DND-41 (cell line): Measurements from ENCODE around the gene THUMPD3.

Experiments used
- ATAC-seq: fragments of 200-7000 bp; cut with Tn5 transposase; 3 replicates; pipeline ENCODE4 v1.9.1; 2021; ENCODE audit warnings: low read depth; ENCODE audit not compliant: insufficient read depth
- DNase-seq: peaks from one replicate; pipeline ENCODE4 v3.0.0-alpha.2; 2020
- H2AFZ ChIP-seq: 2 replicates; pipeline ENCODE4 v1.6.0; 2012; ENCODE audit warnings: low read depth, low read length
- H3K27ac ChIP-seq: 2 replicates; pipeline ENCODE4 v1.5.1; 2012; ENCODE audit warnings: low read length, inconsistent platforms
- H3K27me3 ChIP-seq: fragments of 200-600 bp; sonication (generic); 2 replicates; pipeline ENCODE4 v1.6.0; 2012; ENCODE audit warnings: low read length, mild to moderate bottlenecking, inconsistent platforms; ENCODE audit not compliant: insufficient read depth, poor library complexity
- H3K36me3 ChIP-seq: 2 replicates; pipeline ENCODE4 v1.5.1; 2012; ENCODE audit warnings: low read length, inconsistent platforms; ENCODE audit not compliant: insufficient read depth
- H3K4me1 ChIP-seq: 2 replicates; pipeline ENCODE4 v1.5.1; 2012; ENCODE audit warnings: mild to moderate bottlenecking, low read length; ENCODE audit not compliant: insufficient read depth
- H3K4me2 ChIP-seq: 2 replicates; pipeline ENCODE4 v1.6.0; 2012; ENCODE audit warnings: mild to moderate bottlenecking, moderate library complexity, low read length, inconsistent platforms; ENCODE audit not compliant: insufficient read depth
- H3K4me3 ChIP-seq, 2 experiments: fragments of 200-600 bp in 1 of 2; shearing (Covaris generic) in 1 of 2; 2 replicates each; pipeline ENCODE4 v1.5.1; 2012 to 2016; ENCODE audit warnings: inconsistent platforms in 2 of 2, low read length in 2 of 2, mild to moderate bottlenecking in 2 of 2, low read depth in 1 of 2, moderate library complexity in 1 of 2
- H3K79me2 ChIP-seq: 2 replicates; pipeline ENCODE4 v1.6.0; 2012; ENCODE audit warnings: low read length, inconsistent platforms; ENCODE audit not compliant: insufficient read depth
- H3K9ac ChIP-seq: 2 replicates; pipeline ENCODE4 v1.6.0; 2012; ENCODE audit warnings: low read depth, mild to moderate bottlenecking, inconsistent platforms, low read length, moderate library complexity
- H3K9me3 ChIP-seq: 2 replicates; pipeline ENCODE4 v1.5.1; 2012; ENCODE audit warnings: low read length, moderate library complexity, mild to moderate bottlenecking, inconsistent platforms; ENCODE audit not compliant: insufficient read depth, severe bottlenecking
- H4K20me1 ChIP-seq: 2 replicates; pipeline ENCODE4 v1.6.0; 2012; ENCODE audit warnings: low read length; ENCODE audit not compliant: insufficient read depth
- CTCF ChIP-seq: IDR thresholded peaks from 2 replicates; pipeline ENCODE4 v1.5.1; 2012; ENCODE audit warnings: borderline replicate concordance, low read length, moderate library complexity, mild to moderate bottlenecking; ENCODE audit not compliant: poor library complexity, severe bottlenecking; ENCODE audit errors: extremely low read depth
- EZH2 ChIP-seq: IDR thresholded peaks from 3 replicates; pipeline ENCODE4 v1.6.1; 2012; ENCODE audit warnings: borderline replicate concordance, low read depth, mild to moderate bottlenecking, moderate library complexity, low read length, inconsistent platforms; ENCODE audit not compliant: severe bottlenecking

Gene THUMPD3

GRCh38 chr3:9390265-9390888 is 27.5 kb downstream of the THUMPD3 start:
- ATAC-seq = no peak
- H3K79me2 ChIP-seq = peaks cover 76% of the 10 kb centered on the region

DNA sequence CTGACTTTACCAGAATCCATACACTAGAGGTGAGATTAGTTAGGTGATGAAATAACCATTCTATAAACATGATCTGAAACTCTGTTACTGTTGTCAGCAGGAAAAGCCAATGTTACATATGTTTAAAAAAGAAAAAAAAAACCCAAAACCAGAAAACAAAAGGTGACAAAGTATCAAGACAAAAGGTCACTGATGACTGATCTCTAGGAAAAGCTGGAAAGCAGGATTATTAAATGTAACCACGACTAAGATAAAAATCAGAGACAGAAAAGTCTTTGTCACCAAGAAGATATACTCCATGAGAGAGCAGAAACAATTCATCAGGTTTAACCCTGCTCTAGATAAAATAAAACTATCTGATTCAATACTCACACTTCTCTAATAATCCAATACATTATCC is 29.2 kb downstream of the THUMPD3 start:
- no peak overlapping the region for H3K9ac ChIP-seq

More at GRCh38 chr3:9390265-9390888, 27.5 kb downstream of the THUMPD3 start:
- H3K4me2 ChIP-seq = no peak overlapping the region
- DNase-seq = no peak
- no peaks in the 10 kb centered on the region for H3K27me3 ChIP-seq
- peaks cover 75% of the 10 kb centered on the region for H4K20me1 ChIP-seq
- H3K4me3 ChIP-seq = no peak overlapping the region
- peaks cover 98% of the 10 kb centered on the region for H3K36me3 ChIP-seq
- no peak overlapping the region for H3K9ac ChIP-seq
- no peaks in the 10 kb centered on the region for H3K9me3 ChIP-seq
- H3K4me1 ChIP-seq = peaks cover 23% of the 10 kb centered on the region
- no peak for TF ChIP-seq CTCF
- no peak for TF ChIP-seq EZH2
- no peak overlapping the region for H2AFZ ChIP-seq
- no peak overlapping the region for H3K27ac ChIP-seq

GRCh38 chr3:9395570-9396300 is 32.9 kb downstream of the THUMPD3 start:
- peak overlapping the region; percentile 95 for H3K27ac ChIP-seq
- H3K4me3 ChIP-seq = peak overlapping the region; percentile 36 to 65
- peaks cover 57% of the 10 kb centered on the region for H3K36me3 ChIP-seq
- ATAC-seq = no peak
- H2AFZ ChIP-seq = peak overlapping the region; percentile 51
- peaks cover 80% of the 10 kb centered on the region for H4K20me1 ChIP-seq
- peak overlapping the region; percentile 82 for H3K4me2 ChIP-seq
- H3K9ac ChIP-seq = peak overlapping the region; percentile 94
- H3K27me3 ChIP-seq = no peaks in the 10 kb centered on the region
- H3K9me3 ChIP-seq = no peaks in the 10 kb centered on the region
- peaks cover 89% of the 10 kb centered on the region for H3K79me2 ChIP-seq
- no peak for TF ChIP-seq EZH2
- no peak for TF ChIP-seq CTCF
- no peak for DNase-seq
- peaks cover 51% of the 10 kb centered on the region for H3K4me1 ChIP-seq

More for the DNA sequence above, 29.2 kb downstream of the THUMPD3 start:
- peaks cover 79% of the 10 kb centered on the region for H4K20me1 ChIP-seq
- TF ChIP-seq EZH2 (no peak), CTCF (no peak)
- H3K27ac ChIP-seq = no peak overlapping the region
- H3K36me3 ChIP-seq = peaks cover 86% of the 10 kb centered on the region
- peaks cover 84% of the 10 kb centered on the region for H3K79me2 ChIP-seq
- H2AFZ ChIP-seq = no peak overlapping the region
- peaks cover 30% of the 10 kb centered on the region for H3K4me1 ChIP-seq
- no peak for ATAC-seq
- no peak overlapping the region for H3K4me3 ChIP-seq
- no peak overlapping the region for H3K4me2 ChIP-seq
- H3K27me3 ChIP-seq = no peaks in the 10 kb centered on the region
- DNase-seq = no peak
- H3K9me3 ChIP-seq = no peaks in the 10 kb centered on the region
